Uterus (tissue), 2 donors: ENCODE data around the gene BBS1.

Source experiments
- CTCF ChIP-seq, 4 experiments: fragments of 200-600 bp in 2 of 4; fragments of 450-650 bp in 2 of 4; sonication (generic) in 2 of 4; IDR thresholded peaks; one replicate each; pipeline ENCODE4 v1.5.1; 2016 to 2019; ENCODE audit warnings: antibody characterized with exemption in 4 of 4, mild to moderate bottlenecking in 2 of 4, moderate library complexity in 1 of 4
- POLR2A ChIP-seq, 2 donors: fragments of 450-650 bp; IDR thresholded peaks; one replicate each; pipeline ENCODE4 v1.6.1; 2016; ENCODE audit warnings: antibody characterized with exemption in 2 of 2, mild to moderate bottlenecking in 1 of 2, moderate library complexity in 1 of 2

- TF ChIP-seq CTCF (IDR thresholded peaks at IDR 0.05) (no peak), POLR2A (IDR thresholded peaks at IDR 0.05) (no peak)
Measured at GRCh38 chr11:66567787-66568123, 57.3 kb downstream of the BBS1 start.
